Head of caudate nucleus (tissue), 42 donors: ENCODE data around the gene RTP1.
"Not testable (repeated sequence)": the region's sequence is repeated elsewhere in the genome, so short reads cannot be mapped to it uniquely, and the experiment has no call there.

Experiments used
- DNase-seq, 42 donors: peaks; one replicate each; pipeline versions ENCODE4 v3.0.0 to v3.0.0-alpha.2; 2020 to 2021; ENCODE audit warnings: mixed read lengths in 7 of 42
- intact Hi-C: fragments of 100-400 bp; cut with DNase I; formaldehyde crosslinking; loops from one replicate; pipeline ENCODE4 v1.15.0; 2022

Gene RTP1

GRCh38 chr3:187228740-187229139, 31.5 kb downstream of the RTP1 start:
- intact Hi-C loops = no loop called here
- DNase-seq = no peak

DNA sequence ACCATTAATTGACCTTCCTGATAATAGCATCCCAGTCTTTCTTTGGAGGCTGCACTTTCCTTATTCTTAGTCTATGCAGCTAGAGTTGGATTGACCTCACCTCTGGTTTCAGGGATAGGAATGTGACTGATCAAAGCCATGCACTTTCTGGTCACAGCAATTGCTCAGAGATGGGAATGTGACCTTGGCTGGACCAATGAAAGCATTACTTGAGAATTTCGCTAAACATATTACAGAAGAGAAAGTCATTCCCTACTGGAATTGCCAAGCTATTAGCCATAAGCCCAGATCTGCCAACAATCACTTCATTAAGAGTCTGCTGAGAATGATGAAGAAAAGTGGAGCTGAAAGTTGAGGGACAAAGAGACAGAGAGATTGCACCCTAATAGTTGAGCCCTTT, 32.7 kb downstream of the RTP1 start:
- intact Hi-C loops = no loop called here

GRCh38 chr3:187236962-187237361, 39.7 kb downstream of the RTP1 start:
- intact Hi-C loops = no loop called here
- DNase-seq = no peak

More for the DNA sequence above, 32.7 kb downstream of the RTP1 start:
- no peak for DNase-seq

DNA sequence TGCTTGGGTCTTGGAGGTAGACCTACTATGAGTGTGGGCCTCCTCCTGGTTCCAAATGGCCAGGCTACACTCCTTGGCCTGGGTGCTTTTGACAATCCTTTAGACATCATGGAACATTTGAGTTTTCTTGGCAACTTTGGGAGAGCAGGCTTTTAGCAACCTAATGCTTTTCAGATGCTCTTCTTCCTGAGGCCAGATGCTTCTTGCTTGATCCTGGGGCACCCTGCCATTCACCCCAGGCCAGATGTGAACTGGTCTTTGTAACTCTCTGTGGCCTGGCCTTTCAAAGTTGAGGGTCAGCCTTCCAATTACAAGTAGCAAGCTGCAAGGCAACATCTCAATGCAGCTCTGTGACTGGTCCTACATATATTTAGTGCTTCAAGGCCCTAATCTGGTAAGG, 40.5 kb downstream of the RTP1 start:
- no peak for DNase-seq

GRCh38 chr3:187238239-187238638, 41.0 kb downstream of the RTP1 start:
- intact Hi-C loops = no loop called here
- DNase-seq = no peak

More for the DNA sequence above, 40.5 kb downstream of the RTP1 start:
- intact Hi-C loops = no loop called here

DNA sequence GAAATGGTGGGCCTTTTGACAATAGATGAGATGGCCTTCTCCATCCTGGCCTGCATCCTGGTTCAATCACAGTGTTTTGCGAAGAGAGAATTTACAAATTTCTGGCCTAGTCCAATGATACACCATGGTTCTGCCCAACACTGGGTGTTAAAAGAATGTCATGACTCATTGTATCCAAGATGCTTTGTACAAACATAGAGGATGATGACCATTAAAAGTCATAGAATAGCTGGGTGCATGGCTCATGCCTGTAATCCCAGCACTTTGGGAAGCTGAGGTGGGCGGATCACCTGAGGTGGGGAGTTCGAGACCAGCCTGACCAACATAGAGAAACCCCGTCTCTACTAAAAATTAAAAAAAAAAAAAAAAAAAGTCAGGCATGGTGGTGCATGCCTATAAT, 41.5 kb downstream of the RTP1 start:
- DNase-seq, intact Hi-C loops: not testable (repeated sequence)

DNA sequence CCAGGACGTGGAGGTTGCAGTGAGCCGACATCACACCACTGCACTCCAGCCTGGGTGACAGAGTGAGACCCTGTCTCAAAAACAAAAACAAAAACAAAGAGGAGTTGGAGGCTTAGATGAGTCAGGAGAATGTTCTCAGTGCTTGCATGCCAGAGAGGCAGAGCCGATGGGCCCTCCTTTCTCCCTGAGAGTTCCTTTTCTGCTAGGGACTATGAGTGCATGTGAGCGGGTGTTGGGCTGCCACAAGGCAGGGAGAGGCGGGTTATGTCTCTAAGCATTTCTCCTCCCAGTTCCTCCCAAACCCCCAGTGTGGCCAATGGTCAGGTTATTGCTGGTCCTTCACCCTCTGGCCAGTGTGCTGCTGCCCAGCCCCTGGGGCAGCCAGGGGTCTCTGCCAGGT, 45.1 kb downstream of the RTP1 start:
- intact Hi-C loops = no loop called here
- no peak for DNase-seq

DNA sequence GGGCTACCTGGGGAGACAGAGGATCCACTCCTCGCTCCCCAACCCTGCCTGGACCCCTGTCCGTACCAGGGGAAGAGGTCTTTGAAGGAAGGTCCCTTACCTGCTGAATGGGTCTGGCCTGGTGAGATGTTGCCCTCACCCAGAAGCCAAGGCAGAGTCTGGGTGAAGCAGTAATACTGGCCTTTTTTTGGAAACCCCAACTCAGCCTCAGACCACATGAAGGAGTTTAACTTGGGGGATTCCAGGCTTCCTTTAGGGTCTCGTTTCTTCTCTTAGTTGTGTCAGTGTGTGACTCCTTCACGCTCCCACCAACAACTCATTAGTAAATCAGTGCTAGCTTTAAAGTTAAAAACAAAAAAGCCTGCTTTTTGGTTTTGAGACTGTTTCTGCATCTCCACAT, 45.6 kb downstream of the RTP1 start:
- intact Hi-C loops = no loop called here

GRCh38 chr3:187243933-187244524, 46.7 kb downstream of the RTP1 start:
- DNase-seq = no peak
- intact Hi-C loops = no loop called here

More for the DNA sequence above, 45.6 kb downstream of the RTP1 start:
- no peak for DNase-seq

DNA sequence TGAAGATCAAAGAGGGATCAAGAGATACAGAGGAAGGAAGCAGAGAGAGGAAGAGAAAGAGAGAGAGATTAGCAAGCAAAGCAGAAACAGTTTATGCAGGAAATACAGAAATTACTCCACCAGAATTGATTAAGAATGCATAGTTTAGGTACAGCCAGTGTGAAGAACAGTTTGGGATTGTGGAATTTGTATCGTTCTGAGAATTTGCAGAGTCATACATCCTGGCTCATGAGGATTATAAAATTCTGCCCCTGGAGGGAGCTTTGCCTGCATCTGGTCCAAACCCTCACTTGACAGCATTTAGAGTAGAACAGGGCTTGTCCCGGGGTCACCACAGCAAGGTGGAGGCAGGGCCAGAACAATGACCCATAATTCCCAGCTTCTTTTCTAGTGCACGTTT, 50.1 kb downstream of the RTP1 start:
- DNase-seq = no peak
- intact Hi-C loops = no loop called here
